Hematopoietic multipotent progenitor cell treated with erythropoietin and hydrocortisone succinate and interleukin-3 and kit ligand, for 15 days (in vitro differentiated cells): ENCODE results near the gene PRDX1.
A peak's percentile ranks its signal among the peaks of the same experiment; 100 is the strongest.
"Not testable (repeated sequence)": the region's sequence is repeated elsewhere in the genome, so short reads cannot be mapped to it uniquely, and the experiment has no call there.

Experiments
- DNase-seq: peaks from one replicate; pipeline ENCODE4 v3.0.0-alpha.2; 2015; ENCODE audit warnings: low spot score

The PRDX1 gene

GRCh38 chr1:45535988-45536766, 14.5 kb upstream of the PRDX1 start:
- no peak for DNase-seq

GRCh38 chr1:45531873-45532272, 10.2 kb upstream of the PRDX1 start:
- no peak for DNase-seq

- DNase-seq = no peak
Observed at GRCh38 chr1:45530632-45531135, 9.0 kb upstream of the PRDX1 start.

GRCh38 chr1:45526135-45526644, 4.5 kb upstream of the PRDX1 start:
- no peak for DNase-seq

GRCh38 chr1:45523975-45524374, 2.3 kb upstream of the PRDX1 start:
- DNase-seq = not testable (repeated sequence)

GRCh38 chr1:45523516-45523915, 1.8 kb upstream of the PRDX1 start:
- DNase-seq = not testable (repeated sequence)

GRCh38 chr1:45522324-45523104, 830 bp upstream of the PRDX1 start:
- no peak for DNase-seq

GRCh38 chr1:45519774-45520173, 1.9 kb downstream of the PRDX1 start:
- not testable (repeated sequence) for DNase-seq

GRCh38 chr1:45518910-45519309, 2.8 kb downstream of the PRDX1 start:
- DNase-seq = no peak

- DNase-seq = not testable (repeated sequence)
Observed at GRCh38 chr1:45518366-45518765, 3.3 kb downstream of the PRDX1 start.

GRCh38 chr1:45516465-45516864, 5.2 kb downstream of the PRDX1 start:
- no peak for DNase-seq

GRCh38 chr1:45516036-45516435, 5.6 kb downstream of the PRDX1 start:
- DNase-seq = no peak

- not testable (repeated sequence) for DNase-seq
Observed at GRCh38 chr1:45513532-45514260, 8.0 kb downstream of the PRDX1 start.

GRCh38 chr1:45512641-45513054, 9.0 kb downstream of the PRDX1 start:
- peak; percentile 77 for DNase-seq

GRCh38 chr1:45510972-45511527, 10.6 kb downstream of the PRDX1 start:
- DNase-seq = no peak

GRCh38 chr1:45510036-45510971, 11.4 kb downstream of the PRDX1 start:
- DNase-seq = no peak

GRCh38 chr1:45508295-45509151, 13.2 kb downstream of the PRDX1 start:
- DNase-seq = no peak

- DNase-seq = no peak
Observed at GRCh38 chr1:45507893-45508292, 13.8 kb downstream of the PRDX1 start.

- DNase-seq = no peak
Observed at GRCh38 chr1:45507195-45507594, 14.5 kb downstream of the PRDX1 start.
